ENCODE data around the gene CKLF. TPM values are rescaled to one million over a fixed set of nuclear protein-coding genes. Genes with fewer than 3 reads are reported as not detected.

Gene CKLF
- total RNA-seq, 2 donors from 2014 or later: 23.4 to 39.8 TPM

GRCh38 chr16:66519482-66520373 lies 32.6 kb upstream of the CKLF start:
- no peak for DNase-seq (ENCODE audit: low spot score)
- Histone ChIP-seq H3K9me3 (no peaks in the 10 kb centered on the region), H3K4me3 (no peak overlapping the region), H3K27me3 (replicated peaks; ENCODE audit: insufficient read depth) (no peaks in the 10 kb centered on the region), H3K4me1 (ENCODE audit: control insufficient read depth in 1 of 2, low read depth in 2 of 2) (peaks cover 44 to 80% of the 10 kb centered on the region in 2 donors), H3K36me3 (no peaks in the 10 kb centered on the region), H3K27ac (peak overlapping the region; percentile 51 to 76)
- no peak for ATAC-seq (ENCODE audit: insufficient number of reproducible peaks, low FRiP score, low read depth)
- TF ChIP-seq CTCF (IDR thresholded peaks at IDR 0.05): no peak

- H3K27ac ChIP-seq: peak overlapping the region; percentile 51 to 76
- ATAC-seq (ENCODE audit: insufficient number of reproducible peaks, low FRiP score, low read depth): no peak
- no peak for TF ChIP-seq CTCF (IDR thresholded peaks at IDR 0.05)
Measured at GRCh38 chr16:66520406-66521170, 31.8 kb upstream of the CKLF start.

GRCh38 chr16:66521252-66521713 lies 31.1 kb upstream of the CKLF start:
- Histone ChIP-seq H3K4me1 (ENCODE audit: control insufficient read depth in 1 of 2, low read depth in 2 of 2) (peaks cover 33 to 64% of the 10 kb centered on the region in 2 donors), H3K4me3 (no peak overlapping the region), H3K27me3 (replicated peaks; ENCODE audit: insufficient read depth) (no peaks in the 10 kb centered on the region), H3K27ac (peak overlapping the region; percentile 51 to 76), H3K36me3 (peaks cover 7% of the 10 kb centered on the region), H3K9me3 (no peaks in the 10 kb centered on the region)
- DNase-seq (ENCODE audit: low spot score) (no peak), ATAC-seq (ENCODE audit: insufficient number of reproducible peaks, low FRiP score, low read depth) (no peak)
- TF ChIP-seq CTCF (IDR thresholded peaks at IDR 0.05): no peak

More at GRCh38 chr16:66520406-66521170, 31.8 kb upstream of the CKLF start:
- Histone ChIP-seq H3K4me3 (no peak overlapping the region), H3K9me3 (no peaks in the 10 kb centered on the region), H3K36me3 (peaks cover 2% of the 10 kb centered on the region), H3K27me3 (replicated peaks; ENCODE audit: insufficient read depth) (no peaks in the 10 kb centered on the region), H3K4me1 (ENCODE audit: control insufficient read depth in 1 of 2, low read depth in 2 of 2) (peaks cover 40 to 71% of the 10 kb centered on the region in 2 donors)
- DNase-seq (ENCODE audit: low spot score): no peak

GRCh38 chr16:66521951-66522771 lies 30.2 kb upstream of the CKLF start:
- no peak for DNase-seq (ENCODE audit: low spot score)
- no peak for TF ChIP-seq CTCF (IDR thresholded peaks at IDR 0.05)

More at GRCh38 chr16:66521951-66522771, 30.2 kb upstream of the CKLF start:
- Histone ChIP-seq H3K27me3 (replicated peaks; ENCODE audit: insufficient read depth) (no peaks in the 10 kb centered on the region), H3K9me3 (no peaks in the 10 kb centered on the region), H3K4me1 (ENCODE audit: control insufficient read depth in 1 of 2, low read depth in 2 of 2) (peaks cover 29 to 57% of the 10 kb centered on the region in 2 donors), H3K4me3 (no peak overlapping the region), H3K27ac (peak overlapping the region; percentile 51 to 76), H3K36me3 (peaks cover 11% of the 10 kb centered on the region)
- no peak for ATAC-seq (ENCODE audit: insufficient number of reproducible peaks, low FRiP score, low read depth)
